GM06990 (cell line): ENCODE results near the gene COLEC12.

Experiments used
- DNase-seq: peaks from one replicate; pipeline ENCODE4 v3.0.0-alpha.2; 2011; ENCODE audit not compliant: insufficient read length; ENCODE audit errors: extremely low read depth
- H3K27me3 ChIP-seq: replicated peaks from 2 replicates; pipeline ENCODE4 v1.6.0; 2011; ENCODE audit warnings: low read length; ENCODE audit not compliant: control insufficient read depth, insufficient read depth
- H3K36me3 ChIP-seq: 2 replicates; pipeline ENCODE4 v1.5.1; 2011; ENCODE audit warnings: low read length; ENCODE audit not compliant: control insufficient read depth, insufficient read depth
- H3K4me3 ChIP-seq: replicated peaks from 2 replicates; pipeline ENCODE4 v1.5.1; 2011; ENCODE audit warnings: low read depth, mild to moderate bottlenecking, control low read depth, low read length
- CTCF ChIP-seq: IDR thresholded peaks from 2 replicates; pipeline ENCODE4 v1.5.1; 2011; ENCODE audit warnings: low read length, control low read depth, mild to moderate bottlenecking, inconsistent platforms; ENCODE audit not compliant: insufficient read depth, poor library complexity, severe bottlenecking

COLEC12 gene

GRCh38 chr18:456361-457139 lies 44.0 kb downstream of the COLEC12 start:
- Histone ChIP-seq H3K27me3 (no peaks in the 10 kb centered on the region), H3K36me3 (no peaks in the 10 kb centered on the region), H3K4me3 (no peak overlapping the region)
- no peak for TF ChIP-seq CTCF
- DNase-seq = no peak

- Histone ChIP-seq H3K27me3 (no peaks in the 10 kb centered on the region), H3K4me3 (no peak overlapping the region), H3K36me3 (no peaks in the 10 kb centered on the region)
- TF ChIP-seq CTCF = no peak
- no peak for DNase-seq
Observed at GRCh38 chr18:453400-453799, 47.1 kb downstream of the COLEC12 start.

- TF ChIP-seq CTCF = no peak
- no peak overlapping the region for H3K4me3 ChIP-seq
- H3K36me3 ChIP-seq = no peaks in the 10 kb centered on the region
- no peak for DNase-seq
- H3K27me3 ChIP-seq = no peaks in the 10 kb centered on the region
Observed at GRCh38 chr18:452816-453215, 47.7 kb downstream of the COLEC12 start.

GRCh38 chr18:449374-449773 lies 51.1 kb downstream of the COLEC12 start:
- Histone ChIP-seq H3K4me3 (no peak overlapping the region), H3K36me3 (no peaks in the 10 kb centered on the region), H3K27me3 (no peaks in the 10 kb centered on the region)
- TF ChIP-seq CTCF = no peak
- DNase-seq = no peak

GRCh38 chr18:448116-448790 lies 52.2 kb downstream of the COLEC12 start:
- Histone ChIP-seq H3K4me3 (no peak overlapping the region), H3K27me3 (no peaks in the 10 kb centered on the region), H3K36me3 (no peaks in the 10 kb centered on the region)
- no peak for TF ChIP-seq CTCF
- no peak for DNase-seq
